HG03571 (cell line): ENCODE measurements around the gene CNOT3.
"Not testable (repeated sequence)": the region's sequence is repeated elsewhere in the genome, so short reads cannot be mapped to it uniquely, and the experiment has no call there.

Experiments used
- ATAC-seq: cut with Tn5 transposase; IDR thresholded peaks from one replicate; pipeline ENCODE4 v1.9.1; 2021; ENCODE audit not compliant: unreplicated experiment

The CNOT3 gene

GRCh38 chr19:54189735-54190502 is 52.4 kb downstream of the CNOT3 start:
- ATAC-seq: peak; percentile 46

GRCh38 chr19:54190503-54191010 is 53.0 kb downstream of the CNOT3 start:
- ATAC-seq: peak; percentile 41

GRCh38 chr19:54191011-54191810 is 53.6 kb downstream of the CNOT3 start, which contains the start of gene TSEN34:
Gene TSEN34, plus strand, starts transcription at chr19:54191308. Its CDS starts 57 bp downstream, at chr19:54191365.
- ATAC-seq: peak; percentile 25

- ATAC-seq: no peak
Measured at GRCh38 chr19:54191811-54192453, 54.4 kb downstream of the CNOT3 start.

- ATAC-seq: no peak
Measured at GRCh38 chr19:54193011-54193410, 55.4 kb downstream of the CNOT3 start.

GRCh38 chr19:54194463-54194862 is 56.9 kb downstream of the CNOT3 start:
- not testable (repeated sequence) for ATAC-seq

GRCh38 chr19:54196536-54196935 is 59.0 kb downstream of the CNOT3 start:
- no peak for ATAC-seq

- ATAC-seq: no peak
Measured at GRCh38 chr19:54197121-54197520, 59.6 kb downstream of the CNOT3 start.

- no peak for ATAC-seq
Measured at GRCh38 chr19:54199401-54199800, 61.8 kb downstream of the CNOT3 start.

GRCh38 chr19:54201172-54201701 is 63.7 kb downstream of the CNOT3 start:
- no peak for ATAC-seq

GRCh38 chr19:54201980-54202379 is 64.4 kb downstream of the CNOT3 start:
- ATAC-seq: no peak

GRCh38 chr19:54203151-54203611 is 65.6 kb downstream of the CNOT3 start:
- no peak for ATAC-seq

GRCh38 chr19:54204767-54205468 is 67.4 kb downstream of the CNOT3 start:
- ATAC-seq: no peak
